Vagina (tissue), 2 donors: ENCODE results near the gene GUCD1. TPM values are rescaled to one million over a fixed set of nuclear protein-coding genes. Genes with fewer than 3 reads are reported as not detected.

Experiments used
- DNase-seq, 2 donors: peaks; one replicate each; pipeline ENCODE4 v3.0.0-alpha.2; 2017; ENCODE audit errors: extremely low spot score in 2 of 2
- H3K27ac ChIP-seq: fragments of 200-600 bp; sonication (generic); one replicate; pipeline ENCODE4 v1.5.1; 2019
- H3K27me3 ChIP-seq: fragments of 200-600 bp; sonication (generic); one replicate; pipeline ENCODE4 v1.5.1; 2019
- H3K36me3 ChIP-seq, 2 donors: fragments of 200-600 bp; sonication (generic); one replicate each; pipeline ENCODE4 v1.5.1; 2017 to 2019
- H3K4me1 ChIP-seq: fragments of 200-600 bp; sonication (generic); one replicate; pipeline ENCODE4 v1.5.1; 2019
- H3K4me3 ChIP-seq, 2 donors: fragments of 200-600 bp; sonication (generic); 1 replicate in 1 of 2; 2 replicates in 1 of 2; pipeline ENCODE4 v1.5.1; 2016 to 2019
- H3K9me3 ChIP-seq: fragments of 200-600 bp; sonication (generic); one replicate; pipeline ENCODE4 v1.5.1; 2019
- CTCF ChIP-seq, 3 experiments: fragments of 450-650 bp in 2 of 3; fragments of 200-600 bp in 1 of 3; sonication (generic) in 1 of 3; IDR thresholded peaks; one replicate each; pipeline ENCODE4 v1.5.1; 2017 to 2019; ENCODE audit warnings: antibody characterized with exemption in 3 of 3, mild to moderate bottlenecking in 2 of 3, moderate library complexity in 2 of 3
- POLR2A ChIP-seq, 2 donors: fragments of 450-650 bp; IDR thresholded peaks; one replicate each; pipeline ENCODE4 v1.6.1; 2017; ENCODE audit warnings: antibody characterized with exemption in 2 of 2, mild to moderate bottlenecking in 2 of 2, moderate library complexity in 2 of 2
- POLR2AphosphoS5 ChIP-seq, 2 donors: sonication (generic); formaldehyde crosslinking; IDR thresholded peaks; one replicate each; pipeline ENCODE4 v1.9.0; 2017; ENCODE audit warnings: antibody characterized with exemption in 2 of 2, mild to moderate bottlenecking in 2 of 2, low read depth in 1 of 2; ENCODE audit not compliant: insufficient read depth in 1 of 2
- intact Hi-C: fragments of 100-400 bp; cut with DNase I; formaldehyde crosslinking; loops from one replicate; pipeline ENCODE4 v1.15.1; 2023
- total RNA-seq: library from RNA; depleted of rRNA; stranded (reverse); fragments of >200 nt; gene quantifications from one replicate; pipeline ENCODE4 v1.2.3, GENCODE V29; 2016

GUCD1 gene
- total RNA-seq, 1 donor from 2014 or later = 81.8 TPM

- no peak for DNase-seq
- intact Hi-C loops = no loop called here
Observed at GRCh38 chr22:24517446-24517845, 37.5 kb downstream of the GUCD1 start.

GRCh38 chr22:24516301-24516737, 38.6 kb downstream of the GUCD1 start:
- no peak overlapping the region for H3K4me3 ChIP-seq
- TF ChIP-seq POLR2A (IDR thresholded peaks at IDR 0.05) = no peak
- TF ChIP-seq POLR2AphosphoS5 (IDR thresholded peaks at IDR 0.05; ENCODE audit: insufficient read depth in 1 of 2, low read depth in 1 of 2) = no peak
- no peak for TF ChIP-seq CTCF (IDR thresholded peaks at IDR 0.05)
- no peak overlapping the region for H3K27ac ChIP-seq
- H3K36me3 ChIP-seq = no peaks in the 10 kb centered on the region
- H3K27me3 ChIP-seq = no peaks in the 10 kb centered on the region
- H3K9me3 ChIP-seq = no peaks in the 10 kb centered on the region
- intact Hi-C loops = no loop called here
- H3K4me1 ChIP-seq = peaks cover 7% of the 10 kb centered on the region
- no peak for DNase-seq

More at GRCh38 chr22:24517446-24517845, 37.5 kb downstream of the GUCD1 start:
- no peak overlapping the region for H3K27ac ChIP-seq
- no peaks in the 10 kb centered on the region for H3K9me3 ChIP-seq
- H3K4me1 ChIP-seq = peaks cover 7% of the 10 kb centered on the region
- H3K4me3 ChIP-seq = no peak overlapping the region
- H3K27me3 ChIP-seq = no peaks in the 10 kb centered on the region
- no peaks in the 10 kb centered on the region for H3K36me3 ChIP-seq
- TF ChIP-seq CTCF (IDR thresholded peaks at IDR 0.05) = no peak

GRCh38 chr22:24515027-24515338, 40.0 kb downstream of the GUCD1 start:
- intact Hi-C loops = no loop called here
- H3K4me3 ChIP-seq = no peak overlapping the region
- TF ChIP-seq POLR2AphosphoS5 (IDR thresholded peaks at IDR 0.05; ENCODE audit: insufficient read depth in 1 of 2, low read depth in 1 of 2) (no peak), CTCF (IDR thresholded peaks at IDR 0.05) (no peak), POLR2A (IDR thresholded peaks at IDR 0.05) (no peak)

GRCh38 chr22:24514241-24515026, 40.5 kb downstream of the GUCD1 start:
- peaks cover 17% of the 10 kb centered on the region for H3K4me1 ChIP-seq
- H3K4me3 ChIP-seq = no peak overlapping the region
- H3K27ac ChIP-seq = no peak overlapping the region
- H3K27me3 ChIP-seq = no peaks in the 10 kb centered on the region
- DNase-seq = no peak
- intact Hi-C loops = no loop called here
- no peaks in the 10 kb centered on the region for H3K36me3 ChIP-seq
- no peaks in the 10 kb centered on the region for H3K9me3 ChIP-seq
- TF ChIP-seq CTCF (IDR thresholded peaks at IDR 0.05) (no peak), POLR2AphosphoS5 (IDR thresholded peaks at IDR 0.05; ENCODE audit: insufficient read depth in 1 of 2, low read depth in 1 of 2) (no peak), POLR2A (IDR thresholded peaks at IDR 0.05) (no peak)

More at GRCh38 chr22:24515027-24515338, 40.0 kb downstream of the GUCD1 start:
- no peaks in the 10 kb centered on the region for H3K9me3 ChIP-seq
- no peak overlapping the region for H3K27ac ChIP-seq
- H3K4me1 ChIP-seq = peaks cover 17% of the 10 kb centered on the region
- H3K27me3 ChIP-seq = no peaks in the 10 kb centered on the region
- H3K36me3 ChIP-seq = no peaks in the 10 kb centered on the region
- DNase-seq = no peak
